ENCODE results near the gene MLNR. TPM values are rescaled to one million over a fixed set of nuclear protein-coding genes. Genes with fewer than 3 reads are reported as not detected.

MLNR gene
- total and polyA plus RNA-seq, 4 donors: 0.02 TPM; not detected in 3

GRCh38 chr13:49213997-49214916 is 5.9 kb upstream of the MLNR start:
- H3K9me3 ChIP-seq (ENCODE audit: control insufficient read depth in 4 of 4, insufficient read depth in 3 of 4, low read length in 3 of 4): peaks cover 0 to 5% (median 0%) of the 10 kb centered on the region in 4 donors
- H3K4me1 ChIP-seq (ENCODE audit: control insufficient read depth in 5 of 5, insufficient read depth in 5 of 5, low read length in 5 of 5): peaks cover 0 to 10% (median 7%) of the 10 kb centered on the region in 5 donors
- WGBS, 2 donors: 52 to 68% methylated on average over 6 of the region's 6 CpGs
- H3K9ac ChIP-seq (ENCODE audit: insufficient read depth in 1 of 2, low read length in 2 of 2): no peak overlapping the region
- ATAC-seq (ENCODE audit: insufficient read depth, low FRiP score) (no peak), DNase-seq (no peak)
- H3K27ac ChIP-seq (ENCODE audit: low read depth in 1 of 2, low read length in 1 of 2): no peak overlapping the region
- TF ChIP-seq CTCF (IDR thresholded peaks at IDR 0.05; ENCODE audit: control extremely low read depth, extremely low read depth): no peak
- peaks cover 0 to 27% (median 19%) of the 10 kb centered on the region in 3 donors for H3K27me3 ChIP-seq (ENCODE audit: control insufficient read depth in 3 of 3, insufficient read depth in 3 of 3, low read length in 2 of 3)
- H3K36me3 ChIP-seq (ENCODE audit: control insufficient read depth in 4 of 4, insufficient read depth in 4 of 4, low read length in 4 of 4): peaks cover 0 to 6% (median 2%) of the 10 kb centered on the region in 4 donors
- H3K4me3 ChIP-seq: no peak overlapping the region

- Histone ChIP-seq H3K4me3 (no peak overlapping the region), H3K9me3 (ENCODE audit: control insufficient read depth in 4 of 4, insufficient read depth in 3 of 4, low read length in 3 of 4) (peaks cover 0 to 5% (median 0%) of the 10 kb centered on the region in 4 donors), H3K4me1 (ENCODE audit: control insufficient read depth in 5 of 5, insufficient read depth in 5 of 5, low read length in 5 of 5) (peaks cover 0 to 10% (median 7%) of the 10 kb centered on the region in 5 donors), H3K27ac (ENCODE audit: low read depth in 1 of 2, low read length in 1 of 2) (no peak overlapping the region), H3K36me3 (ENCODE audit: control insufficient read depth in 4 of 4, insufficient read depth in 4 of 4, low read length in 4 of 4) (peaks cover 0 to 4% (median 2%) of the 10 kb centered on the region in 4 donors), H3K9ac (ENCODE audit: insufficient read depth in 1 of 2, low read length in 2 of 2) (no peak overlapping the region), H3K27me3 (ENCODE audit: control insufficient read depth in 3 of 3, insufficient read depth in 3 of 3, low read length in 2 of 3) (peaks cover 0 to 31% (median 25%) of the 10 kb centered on the region in 3 donors)
- no peak for TF ChIP-seq CTCF (IDR thresholded peaks at IDR 0.05; ENCODE audit: control extremely low read depth, extremely low read depth)
- WGBS, 2 donors: 14 to 42% methylated on average over 6 of the region's 6 CpGs
- DNase-seq (peak in 1 of 3 donors; percentile 21), ATAC-seq (ENCODE audit: insufficient read depth, low FRiP score) (no peak)
Measured at GRCh38 chr13:49214917-49215376, 5.2 kb upstream of the MLNR start.

DNA sequence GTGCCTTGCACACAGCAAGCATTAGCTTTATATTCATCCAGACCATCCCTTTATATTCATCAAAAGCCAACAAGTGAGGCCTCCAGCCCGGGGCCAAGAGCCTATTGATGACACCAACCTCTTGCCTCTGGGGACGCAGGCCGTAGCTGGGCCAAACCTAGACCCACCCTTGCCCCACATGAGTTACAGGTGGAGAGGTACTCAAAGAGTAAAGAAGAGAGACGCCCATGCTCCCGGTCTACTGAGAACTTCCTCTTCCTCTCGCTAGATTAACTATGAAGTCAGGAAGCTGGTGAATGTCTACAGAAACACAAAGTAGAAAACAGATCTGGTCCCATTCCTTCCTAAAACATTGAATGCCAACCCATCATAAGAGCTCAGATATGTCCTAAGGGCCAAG is 3.8 kb upstream of the MLNR start:
- no peak for TF ChIP-seq CTCF (IDR thresholded peaks at IDR 0.05; ENCODE audit: control extremely low read depth, extremely low read depth)
- DNase-seq (no peak), ATAC-seq (ENCODE audit: insufficient read depth, low FRiP score) (no peak)
- peaks cover 0 to 38% (median 32%) of the 10 kb centered on the region in 3 donors for H3K27me3 ChIP-seq (ENCODE audit: control insufficient read depth in 3 of 3, insufficient read depth in 3 of 3, low read length in 2 of 3)
- H3K4me1 ChIP-seq (ENCODE audit: control insufficient read depth in 5 of 5, insufficient read depth in 5 of 5, low read length in 5 of 5): peaks cover 0 to 20% (median 7%) of the 10 kb centered on the region in 5 donors
- WGBS, 2 donors: 61 to 77% methylated on average over 6 of the region's 6 CpGs
- H3K27ac ChIP-seq (ENCODE audit: low read depth in 1 of 2, low read length in 1 of 2): no peak overlapping the region
- H3K9me3 ChIP-seq (ENCODE audit: control insufficient read depth in 4 of 4, insufficient read depth in 3 of 4, low read length in 3 of 4): peaks cover 0 to 5% (median 0%) of the 10 kb centered on the region in 4 donors
- no peak overlapping the region for H3K4me3 ChIP-seq
- peaks cover 0 to 3% (median 0%) of the 10 kb centered on the region in 4 donors for H3K36me3 ChIP-seq (ENCODE audit: control insufficient read depth in 4 of 4, insufficient read depth in 4 of 4, low read length in 4 of 4)
- no peak overlapping the region for H3K9ac ChIP-seq (ENCODE audit: insufficient read depth in 1 of 2, low read length in 2 of 2)
